Measurements from ENCODE around the gene FREM1. TPM values are rescaled to one million over a fixed set of nuclear protein-coding genes. Genes with fewer than 3 reads are reported as not detected.

FREM1 gene
- polyA plus RNA-seq, 1 donor from 2014 or later: 2.3 TPM

- H4K20me1 ChIP-seq (ENCODE audit: insufficient read depth): no peaks in the 10 kb centered on the region
- H2AFZ ChIP-seq (ENCODE audit: low read depth, low read length): no peak overlapping the region
- no peaks in the 10 kb centered on the region for H3F3A ChIP-seq (ENCODE audit: insufficient read depth, low read length, poor library complexity, severe bottlenecking)
- no peaks in the 10 kb centered on the region for H3K79me2 ChIP-seq (replicated peaks; ENCODE audit: insufficient read depth, low read length)
- H3K9me2 ChIP-seq (ENCODE audit: insufficient read depth, low read length): no peaks in the 10 kb centered on the region
- no peak overlapping the region for H3K4me3 ChIP-seq (ENCODE audit: low read length)
- no peak overlapping the region for H3K4me2 ChIP-seq (ENCODE audit: low read length)
- no peaks in the 10 kb centered on the region for H3K36me3 ChIP-seq (ENCODE audit: insufficient read depth, low read length)
- H3K27me3 ChIP-seq (ENCODE audit: insufficient read depth, low read depth, low read length): no peaks in the 10 kb centered on the region
- H3K9me3 ChIP-seq (ENCODE audit: low read length): no peaks in the 10 kb centered on the region
- no peak overlapping the region for H3K9ac ChIP-seq (ENCODE audit: low read length)
- H3K27ac ChIP-seq (ENCODE audit: low read length): no peak overlapping the region
- TF ChIP-seq SMC3 (conservative IDR thresholded peaks at IDR 0.05; ENCODE audit: poor library complexity) (no peak), POLR2AphosphoS5 (IDR thresholded peaks at IDR 0.05) (no peak), EP300 (conservative IDR thresholded peaks at IDR 0.05; ENCODE audit: poor library complexity, severe bottlenecking) (no peak), REST (IDR thresholded peaks at IDR 0.05; ENCODE audit: borderline replicate concordance) (no peak), TAF1 (IDR thresholded peaks at IDR 0.05; ENCODE audit: low read depth) (no peak), RAD21 (conservative IDR thresholded peaks at IDR 0.05) (no peak), EZH2 (IDR thresholded peaks at IDR 0.05; ENCODE audit: borderline replicate concordance, insufficient read depth, low read length, poor library complexity, severe bottlenecking) (no peak), MXI1 (conservative IDR thresholded peaks at IDR 0.05; ENCODE audit: poor library complexity, severe bottlenecking) (no peak)
- TF ChIP-seq, protein P1, sequence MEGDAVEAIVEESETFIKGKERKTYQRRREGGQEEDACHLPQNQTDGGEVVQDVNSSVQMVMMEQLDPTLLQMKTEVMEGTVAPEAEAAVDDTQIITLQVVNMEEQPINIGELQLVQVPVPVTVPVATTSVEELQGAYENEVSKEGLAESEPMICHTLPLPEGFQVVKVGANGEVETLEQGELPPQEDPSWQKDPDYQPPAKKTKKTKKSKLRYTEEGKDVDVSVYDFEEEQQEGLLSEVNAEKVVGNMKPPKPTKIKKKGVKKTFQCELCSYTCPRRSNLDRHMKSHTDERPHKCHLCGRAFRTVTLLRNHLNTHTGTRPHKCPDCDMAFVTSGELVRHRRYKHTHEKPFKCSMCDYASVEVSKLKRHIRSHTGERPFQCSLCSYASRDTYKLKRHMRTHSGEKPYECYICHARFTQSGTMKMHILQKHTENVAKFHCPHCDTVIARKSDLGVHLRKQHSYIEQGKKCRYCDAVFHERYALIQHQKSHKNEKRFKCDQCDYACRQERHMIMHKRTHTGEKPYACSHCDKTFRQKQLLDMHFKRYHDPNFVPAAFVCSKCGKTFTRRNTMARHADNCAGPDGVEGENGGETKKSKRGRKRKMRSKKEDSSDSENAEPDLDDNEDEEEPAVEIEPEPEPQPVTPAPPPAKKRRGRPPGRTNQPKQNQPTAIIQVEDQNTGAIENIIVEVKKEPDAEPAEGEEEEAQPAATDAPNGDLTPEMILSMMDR (IDR thresholded peaks at IDR 0.05; ENCODE audit: poor library complexity, severe bottlenecking): no peak
Observed at GRCh38 chr9:14935964-14936363, 25.7 kb upstream of the FREM1 start.

GRCh38 chr9:14935106-14935751 is 25.0 kb upstream of the FREM1 start:
- H3K27ac ChIP-seq (ENCODE audit: low read length): no peak overlapping the region

More at GRCh38 chr9:14935106-14935751, 25.0 kb upstream of the FREM1 start:
- no peaks in the 10 kb centered on the region for H3K9me2 ChIP-seq (ENCODE audit: insufficient read depth, low read length)
- H3K79me2 ChIP-seq (replicated peaks; ENCODE audit: insufficient read depth, low read length): no peaks in the 10 kb centered on the region
- no peaks in the 10 kb centered on the region for H3K36me3 ChIP-seq (ENCODE audit: insufficient read depth, low read length)
- TF ChIP-seq, protein P1 (IDR thresholded peaks at IDR 0.05; ENCODE audit: poor library complexity, severe bottlenecking): no peak
- TF ChIP-seq REST (IDR thresholded peaks at IDR 0.05; ENCODE audit: borderline replicate concordance) (no peak), EP300 (conservative IDR thresholded peaks at IDR 0.05; ENCODE audit: poor library complexity, severe bottlenecking) (no peak), TAF1 (IDR thresholded peaks at IDR 0.05; ENCODE audit: low read depth) (no peak), RAD21 (conservative IDR thresholded peaks at IDR 0.05) (no peak), POLR2AphosphoS5 (IDR thresholded peaks at IDR 0.05) (no peak), MXI1 (conservative IDR thresholded peaks at IDR 0.05; ENCODE audit: poor library complexity, severe bottlenecking) (no peak), SMC3 (conservative IDR thresholded peaks at IDR 0.05; ENCODE audit: poor library complexity) (no peak), EZH2 (IDR thresholded peaks at IDR 0.05; ENCODE audit: borderline replicate concordance, insufficient read depth, low read length, poor library complexity, severe bottlenecking) (no peak)
- no peaks in the 10 kb centered on the region for H3K27me3 ChIP-seq (ENCODE audit: insufficient read depth, low read depth, low read length)
- H4K20me1 ChIP-seq (ENCODE audit: insufficient read depth): no peaks in the 10 kb centered on the region
- no peak overlapping the region for H3K9ac ChIP-seq (ENCODE audit: low read length)
- no peaks in the 10 kb centered on the region for H3F3A ChIP-seq (ENCODE audit: insufficient read depth, low read length, poor library complexity, severe bottlenecking)
- no peak overlapping the region for H2AFZ ChIP-seq (ENCODE audit: low read depth, low read length)
- H3K4me2 ChIP-seq (ENCODE audit: low read length): no peak overlapping the region
- H3K9me3 ChIP-seq (ENCODE audit: low read length): no peaks in the 10 kb centered on the region
- H3K4me3 ChIP-seq (ENCODE audit: low read length): no peak overlapping the region

Data from neural cell (in vitro differentiated cells).